ENCODE results near the gene CD22. TPM values are rescaled to one million over a fixed set of nuclear protein-coding genes. Genes with fewer than 3 reads are reported as not detected.

The CD22 gene
- total and polyA plus RNA-seq, 2 of the 13 experiments (the other 11 are each of a cell fraction or from before 2014, with no cell fraction given) = 0.71 to 1.7 TPM

GRCh38 chr19:35352448-35353304, 23.7 kb downstream of the CD22 start (continued):
- TF ChIP-seq ZNF549 (CRISPR knock-in tag; IDR thresholded peaks at IDR 0.05) (no peak), LRRFIP1 (CRISPR knock-in tag; conservative IDR thresholded peaks at IDR 0.05) (no peak), CENPT (CRISPR knock-in tag; IDR thresholded peaks at IDR 0.05; ENCODE audit: low read depth) (0 out of 2 replicates have a peak, but pooled peaks have one; percentile 36), PHF21A (CRISPR knock-in tag; IDR thresholded peaks at IDR 0.05) (no peak), ETV6 (CRISPR knock-in tag; conservative IDR thresholded peaks at IDR 0.05) (no peak), PHF20 (CRISPR knock-in tag; IDR thresholded peaks at IDR 0.05) (no peak), TAF1 (CRISPR knock-in tag; IDR thresholded peaks at IDR 0.05) (no peak), GMEB1 (CRISPR knock-in tag; IDR thresholded peaks at IDR 0.05; ENCODE audit: borderline replicate concordance) (no peak; the same call in 1 of the 2 replicates), ZNF775 (CRISPR knock-in tag; IDR thresholded peaks at IDR 0.05; ENCODE audit: borderline replicate concordance) (no peak), ZFP62 (CRISPR knock-in tag; IDR thresholded peaks at IDR 0.05) (no peak), NBN (conservative IDR thresholded peaks at IDR 0.05) (no peak), ZNF546 (CRISPR knock-in tag; conservative IDR thresholded peaks at IDR 0.05) (no peak), GZF1 (CRISPR knock-in tag; IDR thresholded peaks at IDR 0.05) (no peak), CHCHD3 (CRISPR knock-in tag; IDR thresholded peaks at IDR 0.05) (no peak), RARA (CRISPR knock-in tag; IDR thresholded peaks at IDR 0.05) (peak; percentile 45), ZHX1 (CRISPR knock-in tag; IDR thresholded peaks at IDR 0.05; ENCODE audit: low read depth) (no peak), ZNF225 (CRISPR knock-in tag; IDR thresholded peaks at IDR 0.05) (no peak), ZNF577 (CRISPR knock-in tag; IDR thresholded peaks at IDR 0.05; ENCODE audit: borderline replicate concordance, low read depth) (no peak), CEBPB (IDR thresholded peaks at IDR 0.05; ENCODE audit: borderline replicate concordance, low read depth, low read length) (no peak), BATF2 (CRISPR knock-in tag; IDR thresholded peaks at IDR 0.05) (no peak)

All from HepG2 (cell line).